Thoracic aorta (tissue), 2 donors: Measurements from ENCODE around the gene ZCCHC8. TPM values are rescaled to one million over a fixed set of nuclear protein-coding genes. Genes with fewer than 3 reads are reported as not detected.
A peak's percentile ranks its signal among the peaks of the same experiment; 100 is the strongest.
"Not testable (repeated sequence)": the region's sequence is repeated elsewhere in the genome, so short reads cannot be mapped to it uniquely, and the experiment has no call there.

Source experiments
- ATAC-seq: fragments of 150-250 bp; one replicate; pipeline ENCODE4 v1.8.0; 2017; ENCODE audit warnings: low read depth; ENCODE audit not compliant: insufficient number of reproducible peaks, low FRiP score
- DNase-seq: peaks from one replicate; pipeline ENCODE4 v3.0.0-alpha.2; 2020; ENCODE audit warnings: low spot score
- H3K27ac ChIP-seq, 2 donors: fragments of 200-600 bp; sonication (generic); 1 replicate in 1 of 2; 2 replicates in 1 of 2; pipeline ENCODE4 v1.5.1; 2016; ENCODE audit warnings: mild to moderate bottlenecking in 2 of 2, moderate library complexity in 2 of 2
- H3K27me3 ChIP-seq: fragments of 200-600 bp; sonication (generic); replicated peaks from 2 replicates; pipeline ENCODE4 v1.6.0; 2016; ENCODE audit warnings: mild to moderate bottlenecking; ENCODE audit not compliant: insufficient read depth
- H3K36me3 ChIP-seq: fragments of 200-600 bp; sonication (generic); one replicate; pipeline ENCODE4 v1.5.1; 2016
- H3K4me1 ChIP-seq, 2 donors: fragments of 200-600 bp; sonication (generic); 1 replicate in 1 of 2; 2 replicates in 1 of 2; pipeline versions ENCODE4 v1.5.1 to v1.6.0; 2016; ENCODE audit warnings: low read depth in 2 of 2, mild to moderate bottlenecking in 1 of 2; ENCODE audit not compliant: control insufficient read depth in 1 of 2
- H3K4me3 ChIP-seq: fragments of 200-600 bp; sonication (generic); 2 replicates; pipeline ENCODE4 v1.5.1; 2016; ENCODE audit warnings: mild to moderate bottlenecking
- H3K9me3 ChIP-seq: fragments of 200-600 bp; sonication (generic); 2 replicates; pipeline ENCODE4 v1.5.1; 2016
- total RNA-seq, 2 donors: library from RNA; depleted of rRNA; stranded (reverse); fragments of >200 nt; gene quantifications; one replicate each; pipeline versions ENCODE4 v1.1.0 to v1.2.3, GENCODE V29; 2016
- TF ChIP-seq, protein P1 (sequence below): fragments of 200-600 bp; sonication (generic); IDR thresholded peaks from one replicate; pipeline ENCODE4 v1.5.1; 2019; ENCODE audit warnings: antibody characterized with exemption

Gene ZCCHC8
- total RNA-seq, 2 donors from 2014 or later, result 16.2 to 33.4 TPM

- no peaks in the 10 kb centered on the region for H3K4me1 ChIP-seq
- H3K36me3 ChIP-seq, result peaks cover 58% of the 10 kb centered on the region
- no peaks in the 10 kb centered on the region for H3K9me3 ChIP-seq
- H3K27ac ChIP-seq, result no peak overlapping the region
- H3K27me3 ChIP-seq, result no peaks in the 10 kb centered on the region
- DNase-seq (no peak), ATAC-seq (no peak)
- H3K4me3 ChIP-seq, result no peak overlapping the region
- TF ChIP-seq, protein P1, sequence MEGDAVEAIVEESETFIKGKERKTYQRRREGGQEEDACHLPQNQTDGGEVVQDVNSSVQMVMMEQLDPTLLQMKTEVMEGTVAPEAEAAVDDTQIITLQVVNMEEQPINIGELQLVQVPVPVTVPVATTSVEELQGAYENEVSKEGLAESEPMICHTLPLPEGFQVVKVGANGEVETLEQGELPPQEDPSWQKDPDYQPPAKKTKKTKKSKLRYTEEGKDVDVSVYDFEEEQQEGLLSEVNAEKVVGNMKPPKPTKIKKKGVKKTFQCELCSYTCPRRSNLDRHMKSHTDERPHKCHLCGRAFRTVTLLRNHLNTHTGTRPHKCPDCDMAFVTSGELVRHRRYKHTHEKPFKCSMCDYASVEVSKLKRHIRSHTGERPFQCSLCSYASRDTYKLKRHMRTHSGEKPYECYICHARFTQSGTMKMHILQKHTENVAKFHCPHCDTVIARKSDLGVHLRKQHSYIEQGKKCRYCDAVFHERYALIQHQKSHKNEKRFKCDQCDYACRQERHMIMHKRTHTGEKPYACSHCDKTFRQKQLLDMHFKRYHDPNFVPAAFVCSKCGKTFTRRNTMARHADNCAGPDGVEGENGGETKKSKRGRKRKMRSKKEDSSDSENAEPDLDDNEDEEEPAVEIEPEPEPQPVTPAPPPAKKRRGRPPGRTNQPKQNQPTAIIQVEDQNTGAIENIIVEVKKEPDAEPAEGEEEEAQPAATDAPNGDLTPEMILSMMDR, result no peak
Measured at GRCh38 chr12:122480753-122481152, 20.0 kb downstream of the ZCCHC8 start.

- DNase-seq (no peak), ATAC-seq (no peak)
- peaks cover 54% of the 10 kb centered on the region for H3K36me3 ChIP-seq
- TF ChIP-seq, protein P1, result no peak
- no peak overlapping the region for H3K27ac ChIP-seq
- H3K27me3 ChIP-seq, result no peaks in the 10 kb centered on the region
- no peak overlapping the region for H3K4me3 ChIP-seq
- no peaks in the 10 kb centered on the region for H3K9me3 ChIP-seq
- H3K4me1 ChIP-seq, result peaks cover 0 to 13% of the 10 kb centered on the region in 2 donors
Measured at GRCh38 chr12:122474324-122474716, 26.4 kb downstream of the ZCCHC8 start.

GRCh38 chr12:122473543-122474323 lies 27.0 kb downstream of the ZCCHC8 start:
- TF ChIP-seq, protein P1, result no peak
- H3K4me3 ChIP-seq, result no peak overlapping the region
- DNase-seq (no peak), ATAC-seq (no peak)
- H3K9me3 ChIP-seq, result no peaks in the 10 kb centered on the region
- H3K27me3 ChIP-seq, result no peaks in the 10 kb centered on the region
- peaks cover 49% of the 10 kb centered on the region for H3K36me3 ChIP-seq
- no peak overlapping the region for H3K27ac ChIP-seq
- peaks cover 0 to 13% of the 10 kb centered on the region in 2 donors for H3K4me1 ChIP-seq

- Histone ChIP-seq H3K4me3 (peak overlapping the region; percentile 43), H3K9me3 (no peaks in the 10 kb centered on the region), H3K27me3 (no peaks in the 10 kb centered on the region), H3K36me3 (peaks cover 28% of the 10 kb centered on the region), H3K4me1 (peaks cover 0 to 13% of the 10 kb centered on the region in 2 donors), H3K27ac (peak overlapping the region; percentile 68 to 72)
- ATAC-seq, result no peak
- DNase-seq, result no peak
- TF ChIP-seq, protein P1, result peak; percentile 76
Measured at GRCh38 chr12:122471324-122472226, 29.2 kb downstream of the ZCCHC8 start.

- H3K27ac ChIP-seq, result peak overlapping the region in 1 of 2 donors; percentile 68
- not testable (repeated sequence) for H3K27me3 ChIP-seq, H3K9me3 ChIP-seq, DNase-seq, ATAC-seq, H3K4me3 ChIP-seq
- H3K4me1 ChIP-seq, result peaks cover 0 to 13% of the 10 kb centered on the region in 2 donors
- peaks cover 23% of the 10 kb centered on the region for H3K36me3 ChIP-seq
Measured at GRCh38 chr12:122470576-122470975, 30.2 kb downstream of the ZCCHC8 start.

GRCh38 chr12:122469856-122470255 lies 30.9 kb downstream of the ZCCHC8 start:
- peaks cover 0 to 13% of the 10 kb centered on the region in 2 donors for H3K4me1 ChIP-seq
- not testable (repeated sequence) for ATAC-seq, DNase-seq, H3K4me3 ChIP-seq, H3K27me3 ChIP-seq, H3K27ac ChIP-seq, H3K9me3 ChIP-seq
- H3K36me3 ChIP-seq, result peaks cover 15% of the 10 kb centered on the region
